H9 (cell line): ENCODE measurements around the gene OR8B4. TPM values are rescaled to one million over a fixed set of nuclear protein-coding genes. Genes with fewer than 3 reads are reported as not detected.

Experiments used
- DNase-seq: peaks from one replicate; pipeline ENCODE4 v3.0.0-alpha.2; 2017
- H2AFZ ChIP-seq: one replicate; pipeline ENCODE4 v1.6.1; 2013; ENCODE audit warnings: mild to moderate bottlenecking, low read length, control low read depth, moderate library complexity
- H2AK5ac ChIP-seq: 2 replicates; pipeline ENCODE4 v1.6.1; 2013; ENCODE audit warnings: low read length, control low read depth, mixed read lengths; ENCODE audit not compliant: insufficient read length
- H2BK120ac ChIP-seq: one replicate; pipeline ENCODE4 v1.6.1; 2013; ENCODE audit warnings: low read depth, mild to moderate bottlenecking, low read length, control low read depth, inconsistent platforms; ENCODE audit not compliant: poor library complexity, severe bottlenecking
- H2BK12ac ChIP-seq: 2 replicates; pipeline ENCODE4 v1.6.1; 2013; ENCODE audit warnings: low read length, control low read depth, mixed read lengths, low read depth; ENCODE audit not compliant: insufficient read length
- H2BK15ac ChIP-seq: 2 replicates; pipeline ENCODE4 v1.6.1; 2013; ENCODE audit warnings: low read depth, low read length, control low read depth
- H2BK20ac ChIP-seq: one replicate; pipeline ENCODE4 v1.6.1; 2013; ENCODE audit warnings: low read depth, mild to moderate bottlenecking, low read length, control low read depth, inconsistent platforms; ENCODE audit not compliant: poor library complexity, severe bottlenecking
- H2BK5ac ChIP-seq: 2 replicates; pipeline ENCODE4 v1.6.1; 2013; ENCODE audit warnings: low read length, control low read depth, mixed read lengths; ENCODE audit not compliant: insufficient read length
- H3K14ac ChIP-seq: 2 replicates; pipeline ENCODE4 v1.6.1; 2013; ENCODE audit warnings: low read length, control low read depth; ENCODE audit not compliant: insufficient read depth
- H3K18ac ChIP-seq: 2 replicates; pipeline ENCODE4 v1.6.1; 2013; ENCODE audit warnings: low read depth, mild to moderate bottlenecking, mixed read lengths, low read length, control low read depth; ENCODE audit not compliant: insufficient read length
- H3K23ac ChIP-seq: 2 replicates; pipeline ENCODE4 v1.6.1; 2013; ENCODE audit warnings: low read length, control low read depth, mixed read lengths, low read depth; ENCODE audit not compliant: insufficient read length
- H3K23me2 ChIP-seq: 2 replicates; pipeline ENCODE4 v1.6.1; 2013; ENCODE audit warnings: low read depth, mild to moderate bottlenecking, mixed read lengths, low read length, control low read depth; ENCODE audit not compliant: insufficient read length, poor library complexity, severe bottlenecking
- H3K27ac ChIP-seq: 2 replicates; pipeline ENCODE4 v1.5.1; 2013; ENCODE audit warnings: low read length, control low read depth, mixed read lengths, low read depth; ENCODE audit not compliant: insufficient read length
- H3K27me3 ChIP-seq: 2 replicates; pipeline ENCODE4 v1.6.1; 2013; ENCODE audit warnings: low read length, control low read depth, inconsistent platforms; ENCODE audit not compliant: insufficient read depth
- H3K4ac ChIP-seq: 2 replicates; pipeline ENCODE4 v1.6.1; 2013; ENCODE audit warnings: low read depth, mild to moderate bottlenecking, control low read depth, inconsistent platforms, low read length, moderate library complexity
- H3K4me1 ChIP-seq: 2 replicates; pipeline ENCODE4 v1.6.1; 2013; ENCODE audit warnings: low read length, control low read depth, inconsistent platforms; ENCODE audit not compliant: insufficient read depth
- H3K4me2 ChIP-seq: 2 replicates; pipeline ENCODE4 v1.6.1; 2013; ENCODE audit warnings: low read length, control low read depth, mixed read lengths; ENCODE audit not compliant: insufficient read length, insufficient read depth
- H3K56ac ChIP-seq: 2 replicates; pipeline ENCODE4 v1.6.1; 2013; ENCODE audit warnings: low read depth, mild to moderate bottlenecking, mixed read lengths, low read length, control low read depth; ENCODE audit not compliant: insufficient read length
- H3K79me1 ChIP-seq: 2 replicates; pipeline ENCODE4 v1.6.1; 2013; ENCODE audit warnings: low read depth, mild to moderate bottlenecking, moderate library complexity, low read length, control low read depth, inconsistent platforms; ENCODE audit not compliant: insufficient read depth, poor library complexity, severe bottlenecking
- H3K79me2 ChIP-seq: 2 replicates; pipeline ENCODE4 v1.6.1; 2013; ENCODE audit warnings: low read length, control low read depth, inconsistent platforms; ENCODE audit not compliant: insufficient read depth
- H3K9ac ChIP-seq: 2 replicates; pipeline ENCODE4 v1.6.1; 2013; ENCODE audit warnings: low read length, control low read depth, mixed read lengths; ENCODE audit not compliant: insufficient read length; ENCODE audit errors: extremely low read depth
- H3K9me3 ChIP-seq: one replicate; pipeline ENCODE4 v1.6.1; 2013; ENCODE audit warnings: low read depth, low read length, inconsistent platforms; ENCODE audit not compliant: control insufficient read depth
- H3T11ph ChIP-seq: one replicate; pipeline ENCODE4 v1.6.1; 2013; ENCODE audit warnings: mild to moderate bottlenecking, low read length, control low read depth, inconsistent platforms
- H4K20me1 ChIP-seq: one replicate; pipeline ENCODE4 v1.6.1; 2013; ENCODE audit not compliant: control insufficient read depth, insufficient read length, insufficient read depth
- H4K5ac ChIP-seq: 2 replicates; pipeline ENCODE4 v1.6.1; 2013; ENCODE audit warnings: low read depth, mild to moderate bottlenecking, mixed read lengths, low read length, control low read depth; ENCODE audit not compliant: insufficient read length
- H4K8ac ChIP-seq: replicated peaks from 2 replicates; pipeline ENCODE4 v1.6.1; 2013; ENCODE audit warnings: low read length, control low read depth, mixed read lengths, low read depth; ENCODE audit not compliant: insufficient read length
- H4K91ac ChIP-seq: 2 replicates; pipeline ENCODE4 v1.6.1; 2013; ENCODE audit warnings: low read depth, mild to moderate bottlenecking, moderate library complexity, mixed read lengths, low read length, control low read depth; ENCODE audit not compliant: insufficient read length
- H3K27ac Mint-ChIP-seq, 3 experiments: 2 replicates in 2 of 3; 3 replicates in 1 of 3; pipeline ENCODE4 v1.8.0; 2020 to 2021; ENCODE audit warnings: mixed read lengths in 3 of 3, mild to moderate bottlenecking in 1 of 3, moderate library complexity in 1 of 3
- H3K27me3 Mint-ChIP-seq: 2 replicates; pipeline ENCODE4 v1.8.0; 2021; ENCODE audit warnings: low read depth, mild to moderate bottlenecking, moderate library complexity, mixed read lengths
- H3K36me3 Mint-ChIP-seq, 3 experiments: 2 replicates in 2 of 3; 3 replicates in 1 of 3; pipeline ENCODE4 v1.8.0; 2020 to 2021; ENCODE audit warnings: low read depth in 3 of 3, mixed read lengths in 3 of 3; ENCODE audit not compliant: insufficient read depth in 1 of 3
- H3K4me1 Mint-ChIP-seq, 2 experiments: 2 replicates each; pipeline ENCODE4 v1.8.0; 2020; ENCODE audit warnings: mixed read lengths in 2 of 2
- H3K4me3 Mint-ChIP-seq, 2 experiments: 2 replicates in 1 of 2; 3 replicates in 1 of 2; pipeline ENCODE4 v1.8.0; 2020 to 2021; ENCODE audit warnings: mild to moderate bottlenecking in 2 of 2, mixed read lengths in 2 of 2, moderate library complexity in 1 of 2
- H3K9me3 Mint-ChIP-seq, 2 experiments: 2 replicates in 1 of 2; 3 replicates in 1 of 2; pipeline ENCODE4 v1.8.0; 2020; ENCODE audit warnings: mild to moderate bottlenecking in 2 of 2, mixed read lengths in 2 of 2, moderate library complexity in 1 of 2
- WGBS: extraction: QIAGEN DNeasy Blood & Tissue Kit; methylation state at CpG from one replicate; pipeline ENCODE4 v1.1.7; 2013; ENCODE audit warnings: missing lambda C conversion rate, low lambda C conversion rate, mixed read lengths; ENCODE audit not compliant: insufficient read length; ENCODE audit errors: extremely low coverage; 5-methylcytosine and 5-hydroxymethylcytosine counted together
- total RNA-seq: library from RNA; stranded (reverse); gene quantifications from 2 replicates; pipeline ENCODE4 v1.2.1, GENCODE V29; 2021
- TF ChIP-seq, protein P1 (sequence below): fragments of 200-600 bp; sonication (generic); conservative IDR thresholded peaks from 3 replicates; pipeline ENCODE4 v1.8.0; 2021; ENCODE audit warnings: antibody characterized with exemption, mild to moderate bottlenecking

OR8B4 gene
- total RNA-seq, 1 experiment from 2014 or later: not detected

- no peak overlapping the region for H3K27ac ChIP-seq
- H3K9ac ChIP-seq: no peak overlapping the region
- TF ChIP-seq, protein P1, sequence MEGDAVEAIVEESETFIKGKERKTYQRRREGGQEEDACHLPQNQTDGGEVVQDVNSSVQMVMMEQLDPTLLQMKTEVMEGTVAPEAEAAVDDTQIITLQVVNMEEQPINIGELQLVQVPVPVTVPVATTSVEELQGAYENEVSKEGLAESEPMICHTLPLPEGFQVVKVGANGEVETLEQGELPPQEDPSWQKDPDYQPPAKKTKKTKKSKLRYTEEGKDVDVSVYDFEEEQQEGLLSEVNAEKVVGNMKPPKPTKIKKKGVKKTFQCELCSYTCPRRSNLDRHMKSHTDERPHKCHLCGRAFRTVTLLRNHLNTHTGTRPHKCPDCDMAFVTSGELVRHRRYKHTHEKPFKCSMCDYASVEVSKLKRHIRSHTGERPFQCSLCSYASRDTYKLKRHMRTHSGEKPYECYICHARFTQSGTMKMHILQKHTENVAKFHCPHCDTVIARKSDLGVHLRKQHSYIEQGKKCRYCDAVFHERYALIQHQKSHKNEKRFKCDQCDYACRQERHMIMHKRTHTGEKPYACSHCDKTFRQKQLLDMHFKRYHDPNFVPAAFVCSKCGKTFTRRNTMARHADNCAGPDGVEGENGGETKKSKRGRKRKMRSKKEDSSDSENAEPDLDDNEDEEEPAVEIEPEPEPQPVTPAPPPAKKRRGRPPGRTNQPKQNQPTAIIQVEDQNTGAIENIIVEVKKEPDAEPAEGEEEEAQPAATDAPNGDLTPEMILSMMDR: no peak
- H3T11ph ChIP-seq: no peak overlapping the region
- H4K91ac ChIP-seq: no peak overlapping the region
- Mint-ChIP-seq H3K27me3 (no peaks in the 10 kb centered on the region), H3K4me1 (no peaks in the 10 kb centered on the region), H3K36me3 (no peaks in the 10 kb centered on the region), H3K9me3 (no peaks in the 10 kb centered on the region), H3K4me3 (no peak overlapping the region), H3K27ac (no peak overlapping the region)
- no peak overlapping the region for H2BK15ac ChIP-seq
- H3K4me2 ChIP-seq: no peak overlapping the region
- H2BK120ac ChIP-seq: no peak overlapping the region
- H3K9me3 ChIP-seq: no peaks in the 10 kb centered on the region
- H3K18ac ChIP-seq: no peak overlapping the region
- H4K5ac ChIP-seq: no peak overlapping the region
- H3K23ac ChIP-seq: no peak overlapping the region
- no peak overlapping the region for H2BK12ac ChIP-seq
- no peak overlapping the region for H3K56ac ChIP-seq
- no peaks in the 10 kb centered on the region for H3K4me1 ChIP-seq
- WGBS: no CpG with 5 or more reads among the region's 2 CpGs
- no peaks in the 10 kb centered on the region for H3K79me2 ChIP-seq
- no peak overlapping the region for H3K4ac ChIP-seq
- no peak overlapping the region for H2AK5ac ChIP-seq
- no peaks in the 10 kb centered on the region for H4K20me1 ChIP-seq
- no peak overlapping the region for H2BK20ac ChIP-seq
- no peaks in the 10 kb centered on the region for H3K23me2 ChIP-seq
- no peaks in the 10 kb centered on the region for H3K79me1 ChIP-seq
- no peak overlapping the region for H3K14ac ChIP-seq
- H3K27me3 ChIP-seq: no peaks in the 10 kb centered on the region
- H4K8ac ChIP-seq: no peak overlapping the region
- no peak overlapping the region for H2BK5ac ChIP-seq
- DNase-seq: no peak
- no peak overlapping the region for H2AFZ ChIP-seq
These were observed 44.1 kb downstream of the OR8B4 start for GRCh38 chr11:124380585-124380984.
